Sigmoid colon (tissue), 7 donors: ENCODE data around the gene PCAT7. TPM values are rescaled to one million over a fixed set of nuclear protein-coding genes. Genes with fewer than 3 reads are reported as not detected.

Experiments
- DNase-seq: peaks from one replicate; pipeline ENCODE4 v3.0.0-alpha.2; 2019
- H3K27ac ChIP-seq, 4 donors: fragments of 200-600 bp; sonication (generic); one replicate each; pipeline ENCODE4 v1.5.1; 2016 to 2019; ENCODE audit warnings: mild to moderate bottlenecking in 1 of 4
- H3K27me3 ChIP-seq, 3 donors: fragments of 200-600 bp; sonication (generic); one replicate each; pipeline ENCODE4 v1.5.1; 2019; ENCODE audit warnings: mild to moderate bottlenecking in 1 of 3
- H3K36me3 ChIP-seq, 4 donors: fragments of 200-600 bp; sonication (generic); one replicate each; pipeline ENCODE4 v1.5.1; 2016 to 2019
- H3K4me1 ChIP-seq, 4 donors: fragments of 200-600 bp; sonication (generic); one replicate each; pipeline ENCODE4 v1.5.1; 2017 to 2019
- H3K4me3 ChIP-seq, 4 donors: fragments of 200-600 bp; sonication (generic); one replicate each; pipeline ENCODE4 v1.5.1; 2017 to 2019; ENCODE audit warnings: mild to moderate bottlenecking in 2 of 4, moderate library complexity in 1 of 4
- H3K9me3 ChIP-seq, 4 donors: fragments of 200-600 bp in 3 of 4; sonication (generic) in 3 of 4; one replicate each; pipeline versions ENCODE4 v1.5.1 to v1.6.1; 2013 to 2019
- EP300 ChIP-seq, 4 donors: sonication (generic); formaldehyde crosslinking; IDR thresholded peaks; one replicate each; pipeline ENCODE4 v1.6.1; 2017; ENCODE audit warnings: antibody characterized with exemption in 4 of 4
- POLR2A ChIP-seq, 2 donors: fragments of 450-650 bp; IDR thresholded peaks; one replicate each; pipeline ENCODE4 v1.6.1; 2016; ENCODE audit warnings: antibody characterized with exemption in 2 of 2, mild to moderate bottlenecking in 2 of 2, moderate library complexity in 2 of 2
- POLR2AphosphoS5 ChIP-seq, 4 donors: sonication (generic); formaldehyde crosslinking; IDR thresholded peaks; one replicate each; pipeline ENCODE4 v1.6.1; 2017; ENCODE audit warnings: antibody characterized with exemption in 4 of 4
- WGBS, 2 donors: extraction: QIAGEN DNeasy Blood & Tissue Kit; methylation state at CpG; one replicate each; pipeline ENCODE4 v1.1.7; 2013; 5-methylcytosine and 5-hydroxymethylcytosine counted together
- intact Hi-C: fragments of 100-400 bp; cut with DNase I; formaldehyde crosslinking; loops from one replicate; pipeline ENCODE4 v1.15.1; 2023
- polyA plus RNA-seq, 3 donors: library from polyadenylated mRNA; stranded (reverse); fragments of 200-250 nt; gene quantifications; one replicate each; pipeline ENCODE4 v1.2.3, GENCODE V29; 2013
- total RNA-seq, 4 donors: library from RNA; depleted of rRNA; stranded (reverse); fragments of >200 nt; gene quantifications; one replicate each; pipeline ENCODE4 v1.1.0, GENCODE V29; 2016
- TF ChIP-seq, protein P1 (sequence below), 4 experiments: fragments of 450-650 bp in 3 of 4; fragments of 200-600 bp in 1 of 4; IDR thresholded peaks; one replicate each; pipeline ENCODE4 v1.5.1; 2016 to 2019; ENCODE audit warnings: antibody characterized with exemption in 4 of 4, mild to moderate bottlenecking in 3 of 4, moderate library complexity in 2 of 4
- donor health status: healthy with polysubstance abuse.
- donor health status: Bipolar disorder and iron deficiency.
- donor health status: healthy.

The PCAT7 gene
- total and polyA plus RNA-seq, 7 donors = 0.31 to 1.8 TPM; not detected in 5

DNA sequence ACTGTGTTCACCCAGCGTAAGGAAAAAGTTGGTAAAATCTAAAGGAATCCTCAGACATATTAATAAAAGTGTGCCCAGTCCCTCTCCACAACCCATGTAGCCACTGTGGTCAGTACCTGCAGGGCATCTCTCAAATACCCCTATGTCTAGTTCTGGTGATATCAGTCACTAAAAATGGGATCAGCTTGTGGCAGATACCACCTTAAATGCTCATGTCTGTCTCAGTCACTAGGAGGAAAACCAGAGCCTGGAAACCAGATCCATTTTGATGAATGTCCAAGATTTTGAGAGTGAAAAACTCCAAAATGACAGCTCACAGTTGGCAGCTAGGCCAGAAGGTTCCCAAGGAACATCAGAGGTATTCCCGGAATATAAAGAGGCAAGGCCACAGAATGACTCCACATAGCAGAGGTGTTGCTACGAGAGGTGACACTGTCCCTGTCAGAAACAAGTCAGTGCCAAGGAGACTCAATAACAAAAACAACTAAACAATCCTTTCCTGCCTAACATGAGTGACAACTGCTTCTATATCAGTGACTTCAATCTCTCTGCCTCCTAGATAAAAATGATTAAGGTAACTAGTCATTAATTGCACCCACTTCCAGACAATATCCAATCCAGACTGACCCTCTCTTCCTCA lies 13.5 kb downstream of the PCAT7 start:
- WGBS, 2 donors = 83 to 93% methylated on average over 3 of the region's 3 CpGs

DNA sequence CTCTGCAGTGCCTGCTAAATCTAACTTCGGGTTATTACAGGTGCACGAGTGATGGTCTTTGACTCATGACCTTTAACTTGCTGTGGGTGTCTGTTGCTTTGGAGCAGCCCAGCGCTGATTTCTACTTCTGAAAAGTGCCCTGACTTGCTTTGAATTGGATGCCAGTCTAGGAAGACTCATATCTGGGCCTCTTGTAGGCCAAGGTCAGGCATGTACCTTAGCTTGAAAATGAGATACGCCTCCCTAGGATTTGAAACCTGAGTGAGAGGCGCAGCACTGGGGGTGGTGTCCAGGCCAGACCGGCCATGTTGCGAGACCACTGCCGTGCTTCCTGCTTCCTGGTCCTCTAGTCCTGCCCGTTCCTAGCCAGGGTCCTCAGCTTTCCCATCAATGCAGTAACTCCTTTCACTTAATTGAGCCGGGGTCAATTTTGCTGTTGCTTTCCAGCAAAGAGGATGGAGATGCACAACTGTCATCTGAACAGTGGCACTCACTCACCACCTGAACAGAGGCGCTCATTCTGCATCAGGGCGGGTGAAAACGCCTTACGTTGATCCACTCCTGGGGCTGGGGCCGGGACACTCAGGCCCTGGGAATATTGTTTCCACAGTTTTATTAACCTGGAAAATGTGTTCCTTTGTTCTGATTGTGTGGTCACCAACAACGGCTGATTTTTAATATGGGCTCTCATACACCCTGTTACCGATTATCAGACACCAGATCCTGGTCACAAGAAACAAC lies 14.3 kb downstream of the PCAT7 start:
- H3K27me3 ChIP-seq = no peaks in the 10 kb centered on the region
- no peaks in the 10 kb centered on the region for H3K9me3 ChIP-seq
- no peaks in the 10 kb centered on the region for H3K36me3 ChIP-seq
- no peak overlapping the region for H3K4me3 ChIP-seq
- H3K4me1 ChIP-seq = no peaks in the 10 kb centered on the region
- no peak for TF ChIP-seq POLR2A (IDR thresholded peaks at IDR 0.05)
- TF ChIP-seq EP300 (IDR thresholded peaks at IDR 0.05) = no peak
- TF ChIP-seq, protein P1, sequence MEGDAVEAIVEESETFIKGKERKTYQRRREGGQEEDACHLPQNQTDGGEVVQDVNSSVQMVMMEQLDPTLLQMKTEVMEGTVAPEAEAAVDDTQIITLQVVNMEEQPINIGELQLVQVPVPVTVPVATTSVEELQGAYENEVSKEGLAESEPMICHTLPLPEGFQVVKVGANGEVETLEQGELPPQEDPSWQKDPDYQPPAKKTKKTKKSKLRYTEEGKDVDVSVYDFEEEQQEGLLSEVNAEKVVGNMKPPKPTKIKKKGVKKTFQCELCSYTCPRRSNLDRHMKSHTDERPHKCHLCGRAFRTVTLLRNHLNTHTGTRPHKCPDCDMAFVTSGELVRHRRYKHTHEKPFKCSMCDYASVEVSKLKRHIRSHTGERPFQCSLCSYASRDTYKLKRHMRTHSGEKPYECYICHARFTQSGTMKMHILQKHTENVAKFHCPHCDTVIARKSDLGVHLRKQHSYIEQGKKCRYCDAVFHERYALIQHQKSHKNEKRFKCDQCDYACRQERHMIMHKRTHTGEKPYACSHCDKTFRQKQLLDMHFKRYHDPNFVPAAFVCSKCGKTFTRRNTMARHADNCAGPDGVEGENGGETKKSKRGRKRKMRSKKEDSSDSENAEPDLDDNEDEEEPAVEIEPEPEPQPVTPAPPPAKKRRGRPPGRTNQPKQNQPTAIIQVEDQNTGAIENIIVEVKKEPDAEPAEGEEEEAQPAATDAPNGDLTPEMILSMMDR (IDR thresholded peaks at IDR 0.05) = no peak
- no peak for TF ChIP-seq POLR2AphosphoS5 (IDR thresholded peaks at IDR 0.05)
- 91 to 93% methylated on average over 17 of the region's 17 CpGs for WGBS, 2 donors
- no peak overlapping the region for H3K27ac ChIP-seq
- intact Hi-C loops = no loop called here
- DNase-seq = no peak

More for the DNA sequence above, 13.5 kb downstream of the PCAT7 start:
- H3K9me3 ChIP-seq = no peaks in the 10 kb centered on the region
- H3K36me3 ChIP-seq = no peaks in the 10 kb centered on the region
- TF ChIP-seq POLR2A (IDR thresholded peaks at IDR 0.05) = no peak
- TF ChIP-seq EP300 (IDR thresholded peaks at IDR 0.05) = no peak
- TF ChIP-seq, protein P1 (IDR thresholded peaks at IDR 0.05) = no peak
- no peak for TF ChIP-seq POLR2AphosphoS5 (IDR thresholded peaks at IDR 0.05)
- no peaks in the 10 kb centered on the region for H3K4me1 ChIP-seq
- DNase-seq = no peak
- intact Hi-C loops = no loop called here
- no peak overlapping the region for H3K27ac ChIP-seq
- no peaks in the 10 kb centered on the region for H3K27me3 ChIP-seq
- no peak overlapping the region for H3K4me3 ChIP-seq

DNA sequence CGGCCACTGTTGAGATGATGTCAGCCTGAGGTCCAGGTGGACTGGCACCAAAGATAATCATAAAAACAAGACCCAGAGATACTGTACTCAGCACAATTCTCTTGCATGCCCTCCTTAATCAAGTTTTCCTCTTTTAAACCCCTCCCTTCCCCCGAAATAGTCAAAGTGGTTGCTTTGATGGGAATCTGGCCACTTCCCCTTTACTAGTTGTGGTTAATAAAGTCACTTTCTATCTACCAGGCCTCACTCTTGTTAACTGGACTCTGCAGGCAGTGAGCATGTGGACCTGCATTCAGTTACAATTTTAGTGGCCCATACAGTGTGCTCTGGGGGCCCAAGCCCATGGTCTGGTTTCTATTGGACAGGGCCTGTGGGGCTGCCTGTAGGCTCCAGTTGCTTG lies 21.2 kb downstream of the PCAT7 start:
- Histone ChIP-seq H3K4me1 (peaks cover 0 to 12% (median 9%) of the 10 kb centered on the region in 4 donors), H3K27me3 (no peaks in the 10 kb centered on the region), H3K9me3 (no peaks in the 10 kb centered on the region), H3K36me3 (no peaks in the 10 kb centered on the region), H3K4me3 (no peak overlapping the region), H3K27ac (no peak overlapping the region)
- WGBS, 2 donors = 78 to 92% methylated on average over 2 of the region's 2 CpGs
- TF ChIP-seq, protein P1 (IDR thresholded peaks at IDR 0.05) = no peak
- no peak for TF ChIP-seq EP300 (IDR thresholded peaks at IDR 0.05)
- no peak for TF ChIP-seq POLR2A (IDR thresholded peaks at IDR 0.05)
- no peak for TF ChIP-seq POLR2AphosphoS5 (IDR thresholded peaks at IDR 0.05)
- intact Hi-C loops = no loop called here
- no peak for DNase-seq

DNA sequence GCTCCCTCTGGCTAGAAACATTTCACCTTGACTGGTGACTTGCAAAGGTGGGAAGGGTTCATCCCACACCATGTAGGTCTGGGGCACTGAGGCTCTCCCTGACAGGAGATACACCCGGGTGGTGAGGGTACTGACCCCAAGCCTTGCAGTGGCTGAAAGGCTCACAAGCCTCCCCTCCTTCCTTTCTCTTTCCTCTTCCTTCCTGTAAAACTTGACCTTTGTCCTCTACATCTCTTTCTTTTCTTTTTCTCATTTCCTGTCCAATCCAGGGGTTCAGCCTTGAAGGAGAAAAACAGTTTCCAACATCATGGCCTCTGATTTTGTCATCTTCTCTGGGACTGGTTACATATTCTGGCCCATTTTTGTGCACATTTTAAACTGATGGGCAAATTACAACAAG lies 22.2 kb downstream of the PCAT7 start:
- 20 to 24% methylated on average over 1 of the region's 1 CpG for WGBS, 2 donors
- peaks cover 0 to 12% (median 9%) of the 10 kb centered on the region in 4 donors for H3K4me1 ChIP-seq
- no peak overlapping the region for H3K27ac ChIP-seq
- H3K27me3 ChIP-seq = no peaks in the 10 kb centered on the region
- TF ChIP-seq POLR2A (IDR thresholded peaks at IDR 0.05) (no peak), POLR2AphosphoS5 (IDR thresholded peaks at IDR 0.05) (no peak), EP300 (IDR thresholded peaks at IDR 0.05) (no peak)
- TF ChIP-seq, protein P1 (IDR thresholded peaks at IDR 0.05) = no peak
- no peaks in the 10 kb centered on the region for H3K36me3 ChIP-seq
- intact Hi-C loops = no loop called here
- no peaks in the 10 kb centered on the region for H3K9me3 ChIP-seq
- no peak for DNase-seq
- no peak overlapping the region for H3K4me3 ChIP-seq
